H1 (cell line): Measurements from ENCODE around the gene ZRANB3. TPM values are rescaled to one million over a fixed set of nuclear protein-coding genes. Genes with fewer than 3 reads are reported as not detected.
"Not testable (repeated sequence)": the region's sequence is repeated elsewhere in the genome, so short reads cannot be mapped to it uniquely, and the experiment has no call there.

ENCODE experiments used
- CTCF ChIA-PET: fragments of 300-600 bp; sonication (Branson Sonifier 250); formaldehyde crosslinking; loops from one replicate; lab custom pipeline; 2021; ENCODE audit not compliant: partially characterized antibody; lab: Charles Lee
- POLR2A ChIA-PET: fragments of 300-600 bp; sonication (Branson Sonifier 250); formaldehyde crosslinking; loops from one replicate; lab custom pipeline; 2021; ENCODE audit warnings: inconsistent platforms; ENCODE audit not compliant: partially characterized antibody; lab: Charles Lee
- DNase-seq, 2 experiments: peaks; one replicate each; pipeline versions ENCODE4 v3.0.0 to v3.0.0-alpha.2; 2010 to 2022; ENCODE audit warnings: low spot score in 2 of 2, low read depth in 1 of 2, mixed read lengths in 1 of 2
- FAIRE-seq: peaks from 2 replicates; lab custom pipeline; 2011; peaks lifted over from hg19 to GRCh38; lab: Jason Lieb, UNC
- H2AFZ ChIP-seq: 2 replicates; pipeline ENCODE4 v1.8.1; 2012; ENCODE audit warnings: low read length, inconsistent platforms
- H2AK5ac ChIP-seq: 2 replicates; pipeline ENCODE4 v1.6.1; 2013; ENCODE audit warnings: low read depth, low read length
- H2BK120ac ChIP-seq: replicated peaks from 2 replicates; pipeline ENCODE3; 2013; ENCODE audit warnings: low read depth, low read length, inconsistent platforms
- H2BK12ac ChIP-seq: 2 replicates; pipeline ENCODE4 v1.6.1; 2013; ENCODE audit warnings: low read depth, low read length
- H2BK15ac ChIP-seq: 2 replicates; pipeline ENCODE4 v1.6.1; 2013; ENCODE audit warnings: low read length
- H2BK20ac ChIP-seq: 2 replicates; pipeline ENCODE4 v1.6.1; 2013; ENCODE audit warnings: low read length
- H2BK5ac ChIP-seq: 2 replicates; pipeline ENCODE4 v1.6.1; 2013; ENCODE audit warnings: low read depth, low read length
- H3K14ac ChIP-seq: 2 replicates; pipeline ENCODE4 v1.6.1; 2013; ENCODE audit warnings: inconsistent platforms; ENCODE audit not compliant: insufficient read length
- H3K18ac ChIP-seq: 2 replicates; pipeline ENCODE4 v1.6.1; 2013; ENCODE audit warnings: low read length; ENCODE audit errors: extremely low read depth
- H3K23ac ChIP-seq: 2 replicates; pipeline ENCODE4 v1.6.1; 2013; ENCODE audit warnings: inconsistent platforms; ENCODE audit not compliant: insufficient read length
- H3K23me2 ChIP-seq: 2 replicates; pipeline ENCODE4 v1.6.1; 2013; ENCODE audit warnings: low read depth, low read length
- H3K27ac ChIP-seq: 2 replicates; pipeline ENCODE4 v1.6.1; 2011; ENCODE audit warnings: low read depth, low read length, inconsistent platforms
- H3K27me3 ChIP-seq, 4 experiments: replicated peaks in 1 of 4; 1 replicate in 1 of 4; 2 replicates in 3 of 4; pipeline versions ENCODE4 v1.6.1 to v1.8.1; 2011 to 2013; ENCODE audit warnings: low read length in 3 of 4, mild to moderate bottlenecking in 3 of 4, inconsistent platforms in 2 of 4, mixed read lengths in 2 of 4, moderate library complexity in 1 of 4; ENCODE audit not compliant: control insufficient read depth in 3 of 4, insufficient read depth in 3 of 4; ENCODE audit errors: extremely low read depth in 1 of 4
- H3K36me3 ChIP-seq, 4 experiments: 2 replicates each; pipeline versions ENCODE4 v1.6.1 to v1.8.1; 2011 to 2013; ENCODE audit warnings: mild to moderate bottlenecking in 4 of 4, low read length in 3 of 4, moderate library complexity in 2 of 4, control low read depth in 1 of 4, inconsistent platforms in 1 of 4; ENCODE audit not compliant: insufficient read depth in 4 of 4, control insufficient read depth in 2 of 4
- H3K4ac ChIP-seq: replicated peaks from 2 replicates; pipeline ENCODE3; 2013; ENCODE audit warnings: low read length, low read depth, mixed read lengths, inconsistent platforms; ENCODE audit not compliant: insufficient read length
- H3K4me1 ChIP-seq, 4 experiments: replicated peaks in 1 of 4; 1 replicate in 1 of 4; 2 replicates in 3 of 4; pipeline versions ENCODE4 v1.6.1 to v1.8.1; 2011 to 2013; ENCODE audit warnings: low read length in 3 of 4, inconsistent platforms in 2 of 4, mixed read lengths in 1 of 4; ENCODE audit not compliant: insufficient read depth in 4 of 4, control insufficient read depth in 3 of 4
- H3K4me2 ChIP-seq, 2 experiments: 2 replicates each; pipeline versions ENCODE4 v1.6.1 to v1.8.1; 2011 to 2013; ENCODE audit warnings: low read depth in 2 of 2, low read length in 2 of 2, control low read depth in 1 of 2, inconsistent platforms in 1 of 2, mild to moderate bottlenecking in 1 of 2; ENCODE audit not compliant: insufficient read depth in 1 of 2
- H3K4me3 ChIP-seq, 4 experiments: fragments of 200-600, 300-600 bp in 1 of 4; sonication (generic), shearing (Covaris generic), sonication (Bioruptor Twin) in 1 of 4; 2 replicates each; pipeline versions ENCODE4 v1.5.1 to v1.8.1; 2011 to 2016; ENCODE audit warnings: low read length in 4 of 4, low read depth in 3 of 4, control low read depth in 2 of 4, inconsistent platforms in 2 of 4, mild to moderate bottlenecking in 2 of 4, mixed read lengths in 1 of 4, moderate library complexity in 1 of 4; ENCODE audit not compliant: insufficient read depth in 2 of 4; ENCODE audit errors: extremely low read depth in 1 of 4
- H3K56ac ChIP-seq: replicated peaks from 2 replicates; pipeline ENCODE3; 2013; ENCODE audit warnings: low read depth, mild to moderate bottlenecking, mixed read lengths, low read length, inconsistent platforms; ENCODE audit not compliant: insufficient read length
- H3K79me1 ChIP-seq: 2 replicates; pipeline ENCODE4 v1.6.1; 2013; ENCODE audit warnings: low read depth, low read length, control low read depth
- H3K79me2 ChIP-seq, 2 experiments: 2 replicates each; pipeline versions ENCODE4 v1.6.1 to v1.8.1; 2012 to 2013; ENCODE audit warnings: low read length in 2 of 2, mild to moderate bottlenecking in 2 of 2, inconsistent platforms in 1 of 2; ENCODE audit not compliant: insufficient read depth in 2 of 2, control insufficient read depth in 1 of 2
- H3K9ac ChIP-seq, 4 experiments: replicated peaks in 1 of 4; 1 replicate in 1 of 4; 2 replicates in 3 of 4; pipeline versions ENCODE4 v1.6.1 to v1.8.1; 2011 to 2013; ENCODE audit warnings: low read depth in 3 of 4, low read length in 3 of 4, control low read depth in 2 of 4, mild to moderate bottlenecking in 2 of 4, moderate library complexity in 2 of 4, inconsistent platforms in 1 of 4; ENCODE audit errors: extremely low read depth in 1 of 4
- H3K9me3 ChIP-seq, 2 experiments: 2 replicates each; pipeline versions ENCODE4 v1.6.1 to v1.8.1; 2012 to 2013; ENCODE audit warnings: mild to moderate bottlenecking in 2 of 2, moderate library complexity in 2 of 2, control low read depth in 1 of 2, inconsistent platforms in 1 of 2, low read depth in 1 of 2, low read length in 1 of 2, mixed read lengths in 1 of 2; ENCODE audit not compliant: insufficient read depth in 2 of 2
- H4K20me1 ChIP-seq, 2 experiments: replicated peaks in 1 of 2; 2 replicates each; pipeline versions ENCODE3 to v1.8.1; 2011 to 2013; ENCODE audit warnings: inconsistent platforms in 2 of 2, low read length in 2 of 2, mild to moderate bottlenecking in 1 of 2; ENCODE audit not compliant: insufficient read depth in 2 of 2, control insufficient read depth in 1 of 2
- H4K5ac ChIP-seq: 2 replicates; pipeline ENCODE4 v1.6.1; 2013; ENCODE audit warnings: low read length, low read depth, mixed read lengths, inconsistent platforms; ENCODE audit not compliant: insufficient read length
- H4K8ac ChIP-seq: 2 replicates; pipeline ENCODE4 v1.8.0; 2013; ENCODE audit warnings: mild to moderate bottlenecking, moderate library complexity, low read length, inconsistent platforms; ENCODE audit not compliant: insufficient read depth; ENCODE audit errors: extremely low read depth
- H4K91ac ChIP-seq: replicated peaks from 2 replicates; pipeline ENCODE3; 2013; ENCODE audit warnings: low read length, mixed read lengths, inconsistent platforms; ENCODE audit not compliant: insufficient read length
- KDM1A ChIP-seq: fragments of 200-600, 300-600 bp; sonication (generic); IDR thresholded peaks from 2 replicates; pipeline ENCODE4 v1.7.1; 2016; ENCODE audit warnings: mild to moderate bottlenecking, low read length, borderline replicate concordance
- WGBS, 2 experiments: shearing (Covaris generic) in 1 of 2; methylation state at CpG; one replicate each; pipeline versions ENCODE4 v1.1.6 to v1.1.7; 2013 to 2015; ENCODE audit warnings: low lambda C conversion rate in 2 of 2, mixed read lengths in 2 of 2, inconsistent platforms in 1 of 2, low coverage in 1 of 2, missing lambda C conversion rate in 1 of 2; ENCODE audit not compliant: insufficient replicate concordance in 2 of 2, insufficient coverage in 1 of 2, insufficient read length in 1 of 2; ENCODE audit errors: extremely low coverage in 1 of 2, missing lambda C conversion rate in 1 of 2; 5-methylcytosine and 5-hydroxymethylcytosine counted together
- polyA plus RNA-seq, 7 experiments: library from polyadenylated mRNA; depleted of rRNA in 3 of 7; stranded (reverse) in 5 of 7; unstranded in 2 of 7; fragments of >200 nt in 5 of 7; fragments of 200-250 nt in 2 of 7; gene quantifications; 1 replicate in 5 of 7; 2 replicates in 1 of 7; 4 replicates in 1 of 7; pipeline versions ENCODE4 v1.2.1 to v1.2.3, GENCODE V29; 2011 to 2013; ENCODE audit warnings: missing spikeins in 2 of 7, mixed read lengths in 2 of 7
- total RNA-seq: library from RNA; stranded (reverse); fragmentation: NEBNext Ultra II Directional; extraction: Animal tissue kit (Norgen Biotek cat#: 25700); gene quantifications from 2 replicates; pipeline ENCODE4 v1.2.1, GENCODE V29; 2021

The ZRANB3 gene
- total and polyA plus RNA-seq, 2 of the 8 experiments (the other 6 are each of a cell fraction or from before 2014, with no cell fraction given), result 4.5 to 19.3 TPM

DNA sequence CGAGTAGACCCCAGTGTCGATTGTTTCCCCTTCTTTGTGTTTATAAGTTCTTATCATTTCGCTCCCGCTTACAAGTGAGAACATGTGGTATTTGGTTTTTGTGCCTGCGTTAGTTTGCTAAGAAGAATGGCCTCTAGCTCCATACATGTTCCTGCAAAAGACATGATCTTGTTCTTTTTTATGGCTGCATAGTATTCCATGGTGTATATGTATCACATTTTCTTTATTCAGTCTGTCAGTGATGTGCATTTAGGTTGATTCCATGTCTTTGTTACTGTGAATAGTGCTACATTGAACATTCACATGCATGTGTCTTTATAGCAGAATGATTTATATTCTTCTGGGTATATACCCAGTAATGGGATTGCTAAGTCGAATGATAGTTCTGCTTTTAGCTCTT, 95.9 kb downstream of the ZRANB3 start:
- H3K79me2 ChIP-seq, H3K79me1 ChIP-seq, H3K27me3 ChIP-seq, H3K18ac ChIP-seq, H3K23ac ChIP-seq, H4K91ac ChIP-seq, H3K14ac ChIP-seq, H3K9me3 ChIP-seq, H2BK15ac ChIP-seq, H2BK20ac ChIP-seq, H2AK5ac ChIP-seq, H3K4ac ChIP-seq, H3K27ac ChIP-seq, H3K56ac ChIP-seq, FAIRE-seq, H2BK12ac ChIP-seq, DNase-seq, H3K9ac ChIP-seq, H3K4me2 ChIP-seq, H2BK120ac ChIP-seq, H3K4me3 ChIP-seq, H4K20me1 ChIP-seq, H3K4me1 ChIP-seq, H4K5ac ChIP-seq, H4K8ac ChIP-seq, H3K36me3 ChIP-seq, H3K23me2 ChIP-seq, H2BK5ac ChIP-seq, H2AFZ ChIP-seq, POLR2A ChIA-PET: not testable (repeated sequence)
- CTCF ChIA-PET, result interaction anchor here (0.9 kb wide), 1 partner anchor 55 kb away, joined by 3 read pairs; no protein-coding TSS in a partner anchor
- WGBS, 2 experiments, result 92% methylated on average over 6 of the region's 6 CpGs; no CpG with 5 or more reads in 1 of the 2 experiments
- TF ChIP-seq KDM1A, result 0 out of 2 replicates have a peak, but pooled peaks have one; percentile 17
